OCI-LY3 (cell line): Measurements from ENCODE around the gene INAFM2.
A peak's percentile ranks its signal among the peaks of the same experiment; 100 is the strongest.

Experiments
- H2AFZ ChIP-seq: fragments of 200-600, 300-600 bp; shearing (Covaris generic); 2 replicates; pipeline ENCODE4 v1.6.0; 2014; ENCODE audit warnings: antibody characterized with exemption, low read depth, low read length
- H3K27ac ChIP-seq: fragments of 200-600, 300-600 bp; sonication (generic); 2 replicates; pipeline ENCODE4 v1.5.1; 2014; ENCODE audit warnings: mild to moderate bottlenecking, low read length, moderate library complexity, mixed read lengths
- H3K27me3 ChIP-seq: fragments of 200-600, 300-600 bp; sonication (generic); 2 replicates; pipeline ENCODE4 v1.6.1; 2014; ENCODE audit warnings: low read depth, low read length, mixed read lengths
- H3K36me3 ChIP-seq: fragments of 200-600, 300-600 bp; sonication (generic); replicated peaks from 2 replicates; pipeline ENCODE3; 2014; ENCODE audit warnings: low read depth, low read length, mixed read lengths
- H3K4me1 ChIP-seq: fragments of 300-600, 200-600 bp; sonication (generic); 2 replicates; pipeline ENCODE4 v1.6.1; 2014; ENCODE audit warnings: low read length, mixed read lengths
- H3K4me2 ChIP-seq: fragments of 200-600, 300-600 bp; sonication (generic); 2 replicates; pipeline ENCODE4 v1.6.1; 2014; ENCODE audit warnings: low read length, mixed read lengths
- H3K4me3 ChIP-seq: fragments of 300-600, 200-600 bp; sonication (generic); 2 replicates; pipeline ENCODE4 v1.5.1; 2014; ENCODE audit warnings: antibody characterized with exemption, mild to moderate bottlenecking, low read length, moderate library complexity
- H3K79me2 ChIP-seq: fragments of 300-600, 200-600 bp; shearing (Covaris generic); 2 replicates; pipeline ENCODE4 v1.6.1; 2014; ENCODE audit warnings: mild to moderate bottlenecking, low read length, mixed read lengths
- H3K9ac ChIP-seq: fragments of 300-600, 200-600 bp; shearing (Covaris generic); 2 replicates; pipeline ENCODE4 v1.6.0; 2014; ENCODE audit warnings: mild to moderate bottlenecking, low read length, moderate library complexity
- H3K9me3 ChIP-seq: fragments of 200-600, 300-600 bp; shearing (Covaris generic); 2 replicates; pipeline ENCODE4 v1.6.1; 2014; ENCODE audit warnings: low read length, mixed read lengths; ENCODE audit not compliant: insufficient read depth
- H4K20me1 ChIP-seq: fragments of 200-600, 300-600 bp; sonication (generic); 2 replicates; pipeline ENCODE4 v1.6.1; 2016; ENCODE audit warnings: low read length, mixed read lengths; ENCODE audit not compliant: insufficient read depth
- EZH2phosphoT487 ChIP-seq: fragments of 200-600 bp; shearing (Covaris generic); IDR thresholded peaks from 2 replicates; pipeline ENCODE4 v1.6.1; 2018; ENCODE audit warnings: antibody characterized with exemption, mixed run types, low read depth
- TF ChIP-seq, protein P1 (sequence below): fragments of 200-600, 300-600 bp; sonication (generic); IDR thresholded peaks from 2 replicates; pipeline ENCODE4 v1.5.1; 2014; ENCODE audit warnings: antibody characterized with exemption, low read length, low read depth

INAFM2 gene

DNA sequence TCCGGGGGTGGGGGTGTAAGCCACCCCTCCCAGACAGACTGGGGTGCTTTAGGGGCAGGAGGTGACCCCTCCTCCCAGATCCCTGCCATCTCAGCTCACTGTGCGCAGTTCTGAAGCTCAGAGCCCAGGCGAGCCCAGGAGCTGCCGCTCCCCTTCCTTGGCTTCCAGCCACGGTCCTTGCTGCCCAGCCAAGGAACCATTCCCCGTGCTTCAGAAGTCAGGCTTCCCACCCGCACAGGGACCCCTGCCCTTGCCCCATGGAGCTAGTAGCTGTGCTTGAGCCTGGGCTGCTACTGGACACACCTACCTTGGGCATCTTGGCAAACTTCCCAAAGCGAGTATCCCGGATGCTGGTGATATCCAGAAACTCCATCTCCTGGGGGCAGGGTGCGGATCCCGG lies 20.5 kb upstream of the INAFM2 start:
- H3K4me3 ChIP-seq = no peak overlapping the region
- H4K20me1 ChIP-seq = no peaks in the 10 kb centered on the region
- no peaks in the 10 kb centered on the region; the same call in 1 of the 2 replicates for H3K9me3 ChIP-seq
- no peak overlapping the region for H3K4me2 ChIP-seq
- no peak for TF ChIP-seq EZH2phosphoT487
- TF ChIP-seq, protein P1, sequence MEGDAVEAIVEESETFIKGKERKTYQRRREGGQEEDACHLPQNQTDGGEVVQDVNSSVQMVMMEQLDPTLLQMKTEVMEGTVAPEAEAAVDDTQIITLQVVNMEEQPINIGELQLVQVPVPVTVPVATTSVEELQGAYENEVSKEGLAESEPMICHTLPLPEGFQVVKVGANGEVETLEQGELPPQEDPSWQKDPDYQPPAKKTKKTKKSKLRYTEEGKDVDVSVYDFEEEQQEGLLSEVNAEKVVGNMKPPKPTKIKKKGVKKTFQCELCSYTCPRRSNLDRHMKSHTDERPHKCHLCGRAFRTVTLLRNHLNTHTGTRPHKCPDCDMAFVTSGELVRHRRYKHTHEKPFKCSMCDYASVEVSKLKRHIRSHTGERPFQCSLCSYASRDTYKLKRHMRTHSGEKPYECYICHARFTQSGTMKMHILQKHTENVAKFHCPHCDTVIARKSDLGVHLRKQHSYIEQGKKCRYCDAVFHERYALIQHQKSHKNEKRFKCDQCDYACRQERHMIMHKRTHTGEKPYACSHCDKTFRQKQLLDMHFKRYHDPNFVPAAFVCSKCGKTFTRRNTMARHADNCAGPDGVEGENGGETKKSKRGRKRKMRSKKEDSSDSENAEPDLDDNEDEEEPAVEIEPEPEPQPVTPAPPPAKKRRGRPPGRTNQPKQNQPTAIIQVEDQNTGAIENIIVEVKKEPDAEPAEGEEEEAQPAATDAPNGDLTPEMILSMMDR = no peak
- no peaks in the 10 kb centered on the region for H3K27me3 ChIP-seq
- H2AFZ ChIP-seq = no peak overlapping the region
- H3K4me1 ChIP-seq = peaks cover 19% of the 10 kb centered on the region
- H3K9ac ChIP-seq = no peak overlapping the region
- no peaks in the 10 kb centered on the region for H3K79me2 ChIP-seq
- H3K27ac ChIP-seq = no peak overlapping the region
- H3K36me3 ChIP-seq = peaks cover 12% of the 10 kb centered on the region

DNA sequence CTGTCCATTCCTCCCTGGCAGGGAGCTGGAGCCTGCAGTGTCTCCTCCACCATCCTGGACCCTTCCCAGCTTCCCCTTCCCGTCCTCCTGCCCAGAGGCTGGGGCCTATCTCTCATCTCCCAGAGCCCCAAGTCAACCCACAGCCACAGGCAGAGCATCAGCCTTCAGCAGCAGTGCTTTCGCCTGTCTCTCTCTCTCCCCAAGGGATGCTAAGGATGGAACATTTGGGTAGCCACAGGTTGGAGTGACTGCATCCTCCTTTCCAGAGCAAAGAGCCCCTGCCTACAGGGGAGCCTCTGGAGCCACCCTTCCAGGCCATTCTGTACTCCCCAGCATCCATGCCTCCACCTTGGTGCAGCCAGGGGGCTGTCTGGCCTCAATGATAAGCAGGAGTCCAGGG lies 19.9 kb upstream of the INAFM2 start:
- Histone ChIP-seq H2AFZ (no peak overlapping the region), H3K4me2 (no peak overlapping the region), H3K36me3 (peaks cover 12% of the 10 kb centered on the region), H3K79me2 (no peaks in the 10 kb centered on the region), H3K27ac (no peak overlapping the region), H4K20me1 (no peaks in the 10 kb centered on the region), H3K27me3 (no peaks in the 10 kb centered on the region), H3K4me3 (no peak overlapping the region), H3K4me1 (peaks cover 25% of the 10 kb centered on the region), H3K9ac (no peak overlapping the region), H3K9me3 (no peaks in the 10 kb centered on the region; the same call in 1 of the 2 replicates)
- no peak for TF ChIP-seq EZH2phosphoT487
- TF ChIP-seq, protein P1 = no peak

DNA sequence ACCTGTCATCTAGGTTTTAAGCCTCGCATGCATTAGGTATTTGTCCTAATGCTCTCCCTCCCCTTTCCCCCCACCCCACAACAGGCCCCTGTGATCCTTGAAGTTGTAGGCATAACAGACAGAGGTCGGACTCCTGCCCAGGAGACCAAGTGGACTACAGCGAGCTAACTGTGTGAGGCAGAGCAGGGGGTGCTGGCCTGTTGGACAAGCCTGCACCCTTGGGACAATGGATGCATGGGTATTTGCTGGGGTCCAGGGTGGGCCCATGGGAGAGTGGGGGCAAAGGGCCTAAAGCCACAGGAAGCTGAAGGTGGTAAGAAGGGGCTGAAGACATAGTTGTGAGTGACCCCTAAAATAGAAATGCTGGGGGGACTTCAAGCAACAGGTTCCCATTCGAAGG lies 18.2 kb upstream of the INAFM2 start:
- Histone ChIP-seq H3K4me2 (no peak overlapping the region), H3K79me2 (no peaks in the 10 kb centered on the region), H3K4me3 (no peak overlapping the region), H3K9me3 (no peaks in the 10 kb centered on the region; the same call in 1 of the 2 replicates), H3K9ac (no peak overlapping the region), H3K4me1 (peaks cover 39% of the 10 kb centered on the region), H3K27ac (no peak overlapping the region), H4K20me1 (no peaks in the 10 kb centered on the region), H3K36me3 (peaks cover 8% of the 10 kb centered on the region), H3K27me3 (0 out of 2 replicates have a peak, but pooled peaks cover under 1% of the 10 kb centered on the region), H2AFZ (no peak overlapping the region)
- no peak for TF ChIP-seq EZH2phosphoT487
- TF ChIP-seq, protein P1 = no peak

DNA sequence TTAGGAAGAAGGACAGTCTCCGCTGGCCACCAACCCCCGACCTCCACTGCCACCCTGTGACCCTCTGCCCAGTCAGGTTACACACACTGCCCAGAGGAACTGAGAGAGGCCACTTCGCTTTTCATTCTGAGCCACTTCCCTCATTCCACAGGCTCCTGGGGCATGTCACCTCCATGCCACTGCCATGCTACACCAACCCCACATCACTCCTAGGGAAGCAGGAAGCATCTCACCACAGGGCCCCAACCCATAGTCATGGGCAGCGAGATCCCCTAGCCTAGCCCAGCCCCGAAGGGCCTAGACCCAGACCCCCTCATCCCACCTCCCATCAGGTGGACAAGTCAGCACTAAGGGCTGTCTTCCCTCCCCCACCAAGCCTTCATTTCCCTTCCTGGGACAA lies 17.1 kb upstream of the INAFM2 start:
- Histone ChIP-seq H3K27ac (no peak overlapping the region), H3K9ac (0 out of 2 replicates have a peak overlapping the region, but pooled peaks have one; percentile 48), H3K4me1 (peaks cover 39% of the 10 kb centered on the region), H2AFZ (no peak overlapping the region), H3K79me2 (no peaks in the 10 kb centered on the region), H3K4me2 (peak overlapping the region; percentile 99), H3K9me3 (no peaks in the 10 kb centered on the region), H3K4me3 (peak overlapping the region; percentile 88), H3K27me3 (peaks cover 3% of the 10 kb centered on the region; the same call in 1 of the 2 replicates), H3K36me3 (no peaks in the 10 kb centered on the region), H4K20me1 (no peaks in the 10 kb centered on the region)
- no peak for TF ChIP-seq EZH2phosphoT487
- TF ChIP-seq, protein P1 = no peak
